K562 (cell line): Measurements from ENCODE around the gene BCCIP. TPM values are rescaled to one million over a fixed set of nuclear protein-coding genes. Genes with fewer than 3 reads are reported as not detected.

Experiments used
- ATAC-seq: fragments of 200-7000 bp; cut with Tn5 transposase; 3 replicates; pipeline ENCODE4 v1.9.1; 2020; ENCODE audit warnings: moderate library complexity
- BruUV-seq: library from RNA; stranded (reverse); fragments of 400-500 nt; replicated peaks from 2 replicates; lab custom pipeline; 2021; lab: Mats Ljungman, UMichigan
- CTCF ChIA-PET: fragments of 300-600 bp; formaldehyde crosslinking; extraction: SDS; loops from one replicate; lab custom pipeline; 2021; ENCODE audit warnings: low intra/inter-chr PET ratio; lab: Yijun Ruan, JAX
- POLR2A ChIA-PET: fragments of 300-600, 350-650 bp; sonication (Branson Sonifier 250); formaldehyde crosslinking; extraction: SDS; loops from one replicate; lab custom pipeline; 2021; ENCODE audit warnings: antibody characterized with exemption, inconsistent platforms; lab: Yijun Ruan, JAX
- DNase-seq, 4 experiments: peaks; one replicate each; pipeline versions ENCODE4 v3.0.0 to v3.0.0-alpha.2; 2011 to 2018; ENCODE audit warnings: low spot score in 3 of 4, mixed read lengths in 3 of 4; ENCODE audit errors: extremely low read depth in 1 of 4
- FAIRE-seq: peaks from 2 replicates; lab custom pipeline; 2011; peaks lifted over from hg19 to GRCh38; lab: Jason Lieb, UNC
- H2AFZ ChIP-seq: 2 replicates; pipeline ENCODE4 v1.6.0; 2011; ENCODE audit warnings: low read depth, low read length, control low read depth, inconsistent platforms
- H3K27ac ChIP-seq: fragments of 200-600 bp; 3 replicates; pipeline ENCODE4 v1.8.0; 2011; ENCODE audit warnings: low read depth, mild to moderate bottlenecking, control low read depth, inconsistent platforms, low read length, moderate library complexity, mixed read lengths; ENCODE audit errors: extremely low read depth
- H3K27me3 ChIP-seq, 2 experiments: fragments of 300-600 bp in 1 of 2; 2 replicates in 1 of 2; 3 replicates in 1 of 2; pipeline versions ENCODE4 v1.6.0 to v1.8.0; 2011; ENCODE audit warnings: inconsistent platforms in 2 of 2, low read length in 2 of 2, mild to moderate bottlenecking in 1 of 2, mixed read lengths in 1 of 2, moderate library complexity in 1 of 2; ENCODE audit not compliant: control insufficient read depth in 2 of 2, insufficient read depth in 2 of 2
- H3K36me3 ChIP-seq: fragments of 300-600 bp; 3 replicates; pipeline ENCODE4 v1.8.0; 2011; ENCODE audit warnings: mild to moderate bottlenecking, low read length, inconsistent platforms; ENCODE audit not compliant: control insufficient read depth, insufficient read depth
- H3K4me1 ChIP-seq, 2 experiments: fragments of 200-600 bp in 1 of 2; replicated peaks in 1 of 2; 2 replicates in 1 of 2; 3 replicates in 1 of 2; pipeline versions ENCODE4 v1.5.1 to v1.8.0; 2011; ENCODE audit warnings: inconsistent platforms in 2 of 2, low read length in 2 of 2, mild to moderate bottlenecking in 1 of 2, mixed read lengths in 1 of 2, moderate library complexity in 1 of 2; ENCODE audit not compliant: control insufficient read depth in 2 of 2, insufficient read depth in 2 of 2
- H3K4me2 ChIP-seq: 2 replicates; pipeline ENCODE4 v1.6.1; 2011; ENCODE audit warnings: low read length, control low read depth, inconsistent platforms, mixed read lengths; ENCODE audit not compliant: insufficient read depth
- H3K4me3 ChIP-seq: fragments of 200-600 bp; sonication (generic), shearing (Covaris generic); 2 replicates; pipeline ENCODE4 v1.5.1; 2016; ENCODE audit warnings: control low read depth, inconsistent platforms
- H3K79me2 ChIP-seq: fragments of 200-600 bp; 3 replicates; pipeline ENCODE4 v1.8.0; 2011; ENCODE audit warnings: low read length, inconsistent platforms; ENCODE audit not compliant: control insufficient read depth, insufficient read depth
- H3K9ac ChIP-seq, 2 experiments: 2 replicates each; pipeline versions ENCODE4 v1.6.0 to v1.6.1; 2011; ENCODE audit warnings: low read depth in 2 of 2, low read length in 2 of 2, control low read depth in 1 of 2, inconsistent platforms in 1 of 2, mild to moderate bottlenecking in 1 of 2, mixed read lengths in 1 of 2; ENCODE audit not compliant: insufficient read depth in 1 of 2
- H3K9me1 ChIP-seq: one replicate; pipeline ENCODE4 v1.6.0; 2011; ENCODE audit warnings: inconsistent platforms, mild to moderate bottlenecking, low read length, moderate library complexity; ENCODE audit not compliant: control insufficient read depth, insufficient read depth
- H3K9me3 ChIP-seq: replicated peaks from 2 replicates; pipeline ENCODE4 v1.5.1; 2011; ENCODE audit warnings: low read depth, low read length, inconsistent platforms; ENCODE audit not compliant: control insufficient read depth, insufficient read depth
- H4K20me1 ChIP-seq: replicated peaks from 2 replicates; pipeline ENCODE4 v1.6.1; 2011; ENCODE audit warnings: low read length, inconsistent platforms, mixed read lengths; ENCODE audit not compliant: control insufficient read depth, insufficient read depth
- FOXJ3 ChIP-seq: sonication (generic); formaldehyde crosslinking; IDR thresholded peaks from 2 replicates; pipeline ENCODE4 v1.4.0; 2020; ENCODE audit warnings: mild to moderate bottlenecking, missing genetic modification reagents
- IRF1 ChIP-seq: sonication (generic); formaldehyde crosslinking; IDR thresholded peaks from 2 replicates; pipeline ENCODE4 v1.8.0; 2022; ENCODE audit warnings: missing genetic modification reagents, mild to moderate bottlenecking, borderline replicate concordance
- MEF2A ChIP-seq: IDR thresholded peaks from 2 replicates; pipeline ENCODE4 v1.6.1; 2011; ENCODE audit warnings: low read depth, mild to moderate bottlenecking, low read length, moderate library complexity; ENCODE audit not compliant: control insufficient read depth
- PHTF2 ChIP-seq: fragments of 250-450 bp; sonication (Bioruptor Pico); IDR thresholded peaks from 2 replicates; pipeline ENCODE4 v1.5.0; 2021; ENCODE audit warnings: mild to moderate bottlenecking
- POLR2G ChIP-seq: fragments of 200-400 bp; formaldehyde crosslinking; IDR thresholded peaks from 2 replicates; pipeline ENCODE4 v1.6.1; 2017; ENCODE audit warnings: low read depth, mild to moderate bottlenecking, antibody characterized with exemption, low read length, moderate library complexity
- STAG1 ChIP-seq: sonication (generic); formaldehyde crosslinking; IDR thresholded peaks from 2 replicates; pipeline ENCODE4 v1.5.0; 2020; ENCODE audit warnings: missing genetic modification reagents, borderline replicate concordance
- TCF15 ChIP-seq: fragments of 250-450 bp; sonication (Bioruptor Pico); IDR thresholded peaks from 2 replicates; pipeline ENCODE4 v1.8.0; 2022; ENCODE audit warnings: moderate library complexity, mild to moderate bottlenecking, inconsistent platforms
- WGBS: fragments of 100-300 bp; shearing (Covaris generic); methylation state at CpG from one replicate; pipeline ENCODE4 v1.1.6; 2016; ENCODE audit warnings: low coverage, mixed read lengths; ENCODE audit not compliant: insufficient coverage; ENCODE audit errors: missing lambda C conversion rate; 5-methylcytosine and 5-hydroxymethylcytosine counted together
- in situ Hi-C: fragments of 300-500 bp; cut with MboI; formaldehyde crosslinking; loops from 4 replicates; pipeline ENCODE4 v1.15.0; 2018; ENCODE audit warnings: inconsistent platforms, mixed read lengths
- intact Hi-C: fragments of 100-400 bp; cut with micrococcal nuclease; formaldehyde crosslinking; loops from 2 replicates; pipeline ENCODE4 v1.14.2; 2022
- polyA plus RNA-seq, 8 experiments: library from polyadenylated mRNA; depleted of rRNA in 4 of 8; stranded (reverse) in 5 of 8; unstranded in 3 of 8; fragments of >200 nt; fragmentation: Nextera tagmentation in 2 of 8; fragmentation: Illumina TruSeq in 1 of 8; extraction: Ambion mirVana in 2 of 8; extraction: Trizol in 1 of 8; gene quantifications; 2 replicates each; pipeline versions ENCODE4 v1.2.1 to v1.2.3, GENCODE V29; 2011 to 2014; ENCODE audit warnings: inconsistent platforms in 1 of 8, missing spikeins in 1 of 8
- total RNA-seq, 7 experiments: library from RNA; depleted of rRNA in 6 of 7; stranded (reverse); fragments of >200 nt in 6 of 7; fragmentation: Illumina TruSeq in 2 of 7; extraction: Trizol in 2 of 7; gene quantifications; 2 replicates each; pipeline versions ENCODE4 v1.2.1 to v1.2.3, GENCODE V29; 2011 to 2021; ENCODE audit warnings: low replicate concordance in 1 of 7
- TF ChIP-seq, protein P1 (sequence below): fragments of 250-450 bp; sonication (Bioruptor Pico); IDR thresholded peaks from 2 replicates; pipeline ENCODE4 v1.4.0; 2020; ENCODE audit warnings: mild to moderate bottlenecking
- TF ChIP-seq, protein P2 (sequence below): fragments of 200-400 bp; formaldehyde crosslinking; IDR thresholded peaks from 2 replicates; pipeline ENCODE4 v1.6.1; 2017; ENCODE audit warnings: mild to moderate bottlenecking, low read depth, low read length, moderate library complexity

The BCCIP gene
- total and polyA plus RNA-seq, 9 of the 15 experiments (the other 6 are each of a cell fraction or from before 2014, with no cell fraction given) = 95.1 to 204 (median 163) TPM

DNA sequence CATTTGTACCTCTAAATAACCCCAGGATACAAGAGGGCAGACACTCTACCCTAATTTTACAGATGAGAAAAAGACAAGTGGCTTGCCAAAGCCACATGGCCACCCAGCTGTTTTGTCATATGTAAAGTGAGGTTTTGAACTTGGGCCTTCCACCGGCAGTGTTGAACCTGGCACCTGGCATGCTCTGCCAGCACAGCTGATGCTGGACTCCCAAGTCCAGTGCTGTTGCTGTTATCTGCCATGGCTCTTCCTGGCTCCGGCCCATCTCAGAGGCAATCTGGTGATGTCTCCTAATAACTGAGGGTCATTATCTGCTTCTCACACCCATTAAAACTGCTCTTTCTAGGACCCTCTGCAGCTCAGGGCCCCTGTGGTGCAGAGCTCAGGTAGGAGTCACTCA, 25.0 kb downstream of the BCCIP start:
- ChIA-PET POLR2A (no interaction called here), CTCF (no interaction called here)
- Histone ChIP-seq H3K36me3 (peaks cover 46% of the 10 kb centered on the region; the same call in 2 of the 3 replicates), H2AFZ (no peak overlapping the region), H3K27me3 (no peaks in the 10 kb centered on the region), H3K27ac (no peak overlapping the region), H4K20me1 (no peaks in the 10 kb centered on the region), H3K4me3 (no peak overlapping the region), H3K4me2 (no peak overlapping the region), H3K4me1 (no peaks in the 10 kb centered on the region; a peak in 1 of 5 replicates), H3K9ac (no peak overlapping the region), H3K9me1 (no peaks in the 10 kb centered on the region), H3K9me3 (no peaks in the 10 kb centered on the region), H3K79me2 (no peaks in the 10 kb centered on the region)
- DNase-seq (no peak), FAIRE-seq (no peak), ATAC-seq (no peak)
- in situ Hi-C loops = no loop called here
- WGBS = 73% methylated on average over 2 of the region's 2 CpGs
- BruUV-seq = no TSS peak
- TF ChIP-seq PHTF2 (CRISPR knock-in tag) (no peak), FOXJ3 (no peak), TCF15 (no peak), STAG1 (CRISPR knock-in tag) (no peak), MEF2A (no peak), IRF1 (no peak), POLR2G (no peak)
- TF ChIP-seq, protein P1, sequence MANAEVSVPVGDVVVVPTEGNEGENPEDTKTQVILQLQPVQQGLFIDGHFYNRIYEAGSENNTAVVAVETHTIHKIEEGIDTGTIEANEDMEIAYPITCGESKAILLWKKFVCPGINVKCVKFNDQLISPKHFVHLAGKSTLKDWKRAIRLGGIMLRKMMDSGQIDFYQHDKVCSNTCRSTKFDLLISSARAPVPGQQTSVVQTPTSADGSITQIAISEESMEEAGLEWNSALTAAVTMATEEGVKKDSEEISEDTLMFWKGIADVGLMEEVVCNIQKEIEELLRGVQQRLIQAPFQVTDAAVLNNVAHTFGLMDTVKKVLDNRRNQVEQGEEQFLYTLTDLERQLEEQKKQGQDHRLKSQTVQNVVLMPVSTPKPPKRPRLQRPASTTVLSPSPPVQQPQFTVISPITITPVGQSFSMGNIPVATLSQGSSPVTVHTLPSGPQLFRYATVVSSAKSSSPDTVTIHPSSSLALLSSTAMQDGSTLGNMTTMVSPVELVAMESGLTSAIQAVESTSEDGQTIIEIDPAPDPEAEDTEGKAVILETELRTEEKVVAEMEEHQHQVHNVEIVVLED (CRISPR knock-in tag) = no peak
- TF ChIP-seq, protein P2, sequence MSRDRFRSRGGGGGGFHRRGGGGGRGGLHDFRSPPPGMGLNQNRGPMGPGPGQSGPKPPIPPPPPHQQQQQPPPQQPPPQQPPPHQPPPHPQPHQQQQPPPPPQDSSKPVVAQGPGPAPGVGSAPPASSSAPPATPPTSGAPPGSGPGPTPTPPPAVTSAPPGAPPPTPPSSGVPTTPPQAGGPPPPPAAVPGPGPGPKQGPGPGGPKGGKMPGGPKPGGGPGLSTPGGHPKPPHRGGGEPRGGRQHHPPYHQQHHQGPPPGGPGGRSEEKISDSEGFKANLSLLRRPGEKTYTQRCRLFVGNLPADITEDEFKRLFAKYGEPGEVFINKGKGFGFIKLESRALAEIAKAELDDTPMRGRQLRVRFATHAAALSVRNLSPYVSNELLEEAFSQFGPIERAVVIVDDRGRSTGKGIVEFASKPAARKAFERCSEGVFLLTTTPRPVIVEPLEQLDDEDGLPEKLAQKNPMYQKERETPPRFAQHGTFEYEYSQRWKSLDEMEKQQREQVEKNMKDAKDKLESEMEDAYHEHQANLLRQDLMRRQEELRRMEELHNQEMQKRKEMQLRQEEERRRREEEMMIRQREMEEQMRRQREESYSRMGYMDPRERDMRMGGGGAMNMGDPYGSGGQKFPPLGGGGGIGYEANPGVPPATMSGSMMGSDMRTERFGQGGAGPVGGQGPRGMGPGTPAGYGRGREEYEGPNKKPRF = no peak
- intact Hi-C loops = no loop called here
